Eye (tissue), 1 donor: Measurements from ENCODE around the gene PITPNC1.

ENCODE experiments used
- DNase-seq: peaks from one replicate; pipeline ENCODE4 v3.0.0-alpha.2; 2015

PITPNC1 gene

DNA sequence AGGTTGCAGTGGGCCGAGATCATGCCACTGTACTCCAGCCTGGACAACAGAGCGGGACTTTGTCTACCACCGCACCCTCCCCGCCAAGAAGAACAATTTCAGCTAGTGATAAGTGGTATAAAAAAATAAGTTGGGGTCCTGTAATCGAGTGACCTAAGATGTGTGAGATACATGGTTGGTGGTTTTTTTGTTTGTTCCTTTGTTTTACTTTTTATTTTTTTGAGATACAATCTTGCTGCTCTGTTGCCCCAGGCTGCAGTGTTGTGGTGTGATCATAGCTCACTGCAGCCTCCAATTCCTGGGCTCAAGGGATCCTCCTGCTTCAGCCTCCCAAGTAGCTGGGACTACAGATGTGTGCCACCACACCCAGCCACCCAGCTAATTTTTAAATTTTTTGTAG lies 58.7 kb downstream of the PITPNC1 start:
- no peak for DNase-seq

DNA sequence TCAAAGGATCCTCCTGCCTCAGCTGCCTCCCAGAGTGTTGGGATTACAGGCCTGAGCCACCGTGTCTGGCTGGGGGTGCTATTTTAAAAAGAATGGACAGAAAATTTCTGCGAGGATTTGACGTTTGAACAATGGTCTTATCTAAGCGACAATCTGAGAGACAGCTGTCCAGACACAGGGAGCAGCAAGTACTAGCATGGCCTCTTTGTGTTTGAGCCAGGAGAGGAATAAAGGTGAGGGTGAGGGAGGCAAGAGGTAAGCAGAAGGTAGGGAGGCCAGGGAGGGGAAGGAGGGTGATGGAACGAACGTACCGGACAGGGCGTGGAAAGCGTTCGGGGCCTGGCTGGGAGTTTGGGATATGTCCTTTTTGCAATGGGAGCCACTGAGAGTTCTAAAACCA lies 59.2 kb downstream of the PITPNC1 start:
- no peak for DNase-seq

DNA sequence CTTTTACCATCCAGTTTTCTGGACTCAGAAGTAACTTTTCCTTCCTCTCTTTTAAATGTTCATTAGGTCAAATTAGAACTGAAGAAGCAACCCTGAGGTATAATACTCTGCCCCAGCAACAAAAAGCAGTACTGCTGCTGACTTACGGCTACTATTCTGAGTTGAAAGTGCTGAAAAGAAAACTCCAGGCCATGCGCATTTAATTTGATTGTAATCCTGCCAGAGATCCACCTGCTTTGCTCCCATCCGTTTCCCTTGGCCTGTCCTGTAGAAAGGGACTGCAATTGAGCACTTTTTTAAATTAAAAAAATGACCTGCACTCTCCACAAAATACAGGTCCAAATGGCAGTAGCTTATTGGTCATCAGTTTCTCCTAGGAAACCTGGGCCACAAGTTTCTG lies 61.6 kb downstream of the PITPNC1 start:
- DNase-seq, result no peak

DNA sequence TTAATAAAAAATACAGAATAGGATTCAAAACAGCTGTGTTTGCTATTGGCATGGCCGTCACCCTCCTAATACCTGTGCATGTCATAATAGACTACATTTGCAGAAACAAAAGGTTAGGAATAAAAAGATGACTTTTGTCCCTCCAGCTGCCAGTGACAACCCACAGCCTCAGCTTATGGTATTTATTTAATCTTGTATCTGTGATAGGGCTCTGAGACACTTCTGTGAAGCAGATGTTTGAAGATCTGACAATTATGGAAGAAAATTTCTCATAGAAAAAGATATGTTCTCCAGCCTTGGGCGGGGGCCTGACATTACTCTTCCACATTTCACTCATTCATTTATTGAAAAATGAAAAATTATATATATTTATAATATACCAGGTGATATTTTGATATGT lies 62.2 kb downstream of the PITPNC1 start:
- no peak for DNase-seq

DNA sequence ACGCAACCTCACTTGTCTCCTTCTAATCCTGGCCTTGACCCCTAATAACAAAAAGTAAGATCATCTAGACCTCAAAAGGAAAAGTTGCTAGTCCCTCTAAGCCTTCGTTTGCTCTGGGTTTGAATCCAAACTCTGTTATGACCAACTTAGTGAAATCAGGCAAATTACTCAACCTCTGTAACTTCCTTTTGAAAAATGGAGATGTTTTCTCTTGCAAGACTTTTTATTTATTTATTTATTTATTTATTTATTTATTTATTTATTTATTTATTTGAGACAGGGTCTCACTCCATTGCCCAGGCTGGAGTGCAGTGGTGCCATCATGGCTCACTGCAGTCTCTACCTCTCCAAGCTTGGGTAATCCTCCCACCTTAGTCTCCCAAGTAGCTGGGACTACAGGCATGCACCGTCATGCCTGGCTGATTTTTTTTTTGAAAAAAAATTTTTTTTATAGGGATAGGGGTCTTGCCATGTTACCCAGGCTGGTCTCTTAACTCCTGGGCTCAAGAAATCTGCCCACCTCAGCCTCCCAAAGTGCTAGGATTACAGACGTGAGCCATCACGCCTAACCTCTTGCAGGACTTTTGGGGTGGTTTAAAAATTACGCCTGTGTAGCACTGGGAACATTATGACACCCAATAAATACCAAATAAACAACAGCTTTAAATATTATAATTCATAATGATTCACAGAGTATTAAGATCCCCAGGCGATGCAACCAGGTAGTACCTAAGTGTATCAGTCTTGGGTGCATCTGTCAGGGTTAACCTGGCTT lies 63.4 kb downstream of the PITPNC1 start:
- DNase-seq, result no peak

DNA sequence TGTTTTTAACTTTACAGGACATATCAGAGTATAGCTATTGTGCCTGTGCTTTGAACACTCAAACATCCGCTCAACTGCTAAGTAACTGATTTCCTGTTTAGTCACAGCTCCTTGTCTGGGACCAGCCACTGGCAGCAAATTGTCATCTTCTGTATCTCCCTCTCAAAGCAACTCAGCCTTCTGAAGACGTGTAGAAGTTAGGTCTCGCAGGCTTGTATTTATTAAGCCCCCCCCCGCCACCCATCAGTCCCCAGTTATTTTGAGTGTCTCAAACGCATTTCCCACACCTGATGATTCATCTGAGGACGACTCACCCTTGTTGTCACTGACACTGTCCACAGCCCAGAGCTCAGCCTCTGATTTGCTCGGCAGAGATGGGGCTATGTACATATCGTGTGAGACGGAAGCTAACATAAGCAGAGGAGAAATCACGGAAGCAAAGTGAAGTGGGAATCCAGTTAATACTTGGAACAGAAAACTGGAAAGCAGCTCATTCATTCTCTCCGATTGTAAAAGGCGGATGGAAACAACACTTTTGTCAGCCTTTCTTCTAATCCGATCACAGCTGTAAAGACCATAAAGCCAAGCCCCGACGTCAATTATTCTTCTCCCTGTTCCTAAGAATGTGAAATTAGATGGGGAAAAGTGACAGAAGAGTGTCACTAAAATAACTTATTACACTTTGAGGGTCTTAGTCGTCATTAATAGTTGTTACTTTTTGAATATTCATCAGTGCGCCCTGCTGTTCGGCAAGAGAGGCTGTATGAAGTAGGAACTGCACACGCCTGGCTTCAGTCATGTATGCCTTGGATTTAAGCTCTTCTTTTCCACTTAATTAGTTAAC lies 64.2 kb downstream of the PITPNC1 start:
- peak; percentile 70 for DNase-seq

DNA sequence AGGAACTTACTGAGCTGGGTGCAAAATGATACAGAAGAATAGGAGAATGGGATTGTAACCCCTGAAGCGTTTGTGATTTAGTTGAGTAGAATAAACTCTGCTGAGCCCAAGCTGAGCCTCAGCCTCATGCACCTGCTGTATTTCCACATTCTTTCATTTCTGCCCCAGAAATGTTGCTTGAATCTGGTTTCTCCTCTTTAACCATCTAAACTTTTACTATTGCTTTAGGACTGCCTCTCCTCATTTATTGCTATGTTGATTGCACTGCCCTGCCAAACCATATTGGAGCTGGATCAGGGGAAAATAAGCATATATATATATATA lies 64.8 kb downstream of the PITPNC1 start:
- no peak for DNase-seq

DNA sequence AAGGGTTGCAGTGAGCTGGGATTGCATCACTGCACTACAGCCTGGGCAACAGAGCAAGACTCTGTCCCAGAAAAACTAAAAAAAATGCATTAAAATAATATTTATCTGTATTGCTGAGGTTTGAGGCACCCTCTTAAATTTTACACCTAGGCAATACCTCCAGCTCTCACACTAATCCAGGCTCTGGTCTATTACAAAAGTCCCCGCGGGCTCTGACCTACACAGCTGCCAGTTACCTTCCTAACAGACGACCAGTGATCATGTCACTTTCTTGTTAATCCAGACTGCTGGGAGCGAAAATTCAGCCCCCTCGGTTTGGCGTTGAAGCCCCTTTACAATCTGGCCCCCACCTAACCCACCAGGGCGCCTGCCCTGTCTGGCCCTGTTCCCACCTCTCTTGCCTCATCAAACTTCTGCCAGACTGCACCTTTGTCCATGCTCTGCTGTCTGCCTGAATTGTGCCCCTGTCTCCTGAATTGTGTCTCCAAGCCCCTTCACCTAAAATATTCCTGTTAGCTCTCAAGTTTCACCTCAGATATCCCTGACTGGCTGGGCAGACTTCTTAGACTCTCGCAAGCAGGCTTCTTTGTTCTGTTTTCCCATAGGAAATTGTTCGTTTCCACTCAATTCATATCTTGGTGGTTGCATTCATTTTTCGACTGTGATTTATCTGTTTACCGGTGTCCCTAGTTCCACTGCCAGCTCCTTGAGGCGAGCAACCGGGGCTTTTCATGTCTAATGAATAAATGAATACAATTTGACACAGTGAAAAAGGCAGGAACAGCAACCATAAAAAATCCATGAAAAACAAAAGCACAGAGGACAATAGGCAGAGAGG lies 65.9 kb downstream of the PITPNC1 start:
- DNase-seq, result peak; percentile 73

DNA sequence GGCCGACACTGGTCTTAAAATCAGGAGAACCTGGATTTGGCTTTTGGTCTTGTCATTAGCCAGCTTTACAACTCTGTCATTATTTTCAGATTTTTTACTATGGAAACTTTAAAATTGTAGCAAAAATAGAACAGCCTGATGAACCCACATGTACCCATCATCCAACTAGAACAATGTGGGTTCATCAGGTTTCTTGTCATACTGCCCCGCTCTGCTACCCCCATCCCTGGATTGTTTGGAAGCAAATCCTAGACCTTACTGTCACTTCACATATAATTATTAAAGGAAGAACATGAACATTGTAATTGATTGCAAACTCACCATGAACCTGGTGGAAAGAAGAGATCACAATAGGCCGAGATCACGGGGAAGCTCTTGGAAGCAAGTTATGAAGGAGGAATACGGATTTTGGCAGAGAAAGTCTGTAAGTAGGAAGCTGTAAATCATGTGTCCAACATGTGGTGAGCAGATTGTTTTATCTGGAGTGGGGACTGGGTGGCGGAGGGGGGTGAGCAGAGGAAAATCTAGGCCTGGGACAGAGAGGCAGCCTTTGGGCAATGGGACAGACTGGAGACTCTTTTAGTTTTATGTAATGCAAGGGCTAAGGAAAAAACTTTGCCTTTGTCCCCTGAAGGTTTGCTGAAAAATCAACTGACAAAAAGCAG lies 67.0 kb downstream of the PITPNC1 start:
- peak; percentile 66 for DNase-seq

DNA sequence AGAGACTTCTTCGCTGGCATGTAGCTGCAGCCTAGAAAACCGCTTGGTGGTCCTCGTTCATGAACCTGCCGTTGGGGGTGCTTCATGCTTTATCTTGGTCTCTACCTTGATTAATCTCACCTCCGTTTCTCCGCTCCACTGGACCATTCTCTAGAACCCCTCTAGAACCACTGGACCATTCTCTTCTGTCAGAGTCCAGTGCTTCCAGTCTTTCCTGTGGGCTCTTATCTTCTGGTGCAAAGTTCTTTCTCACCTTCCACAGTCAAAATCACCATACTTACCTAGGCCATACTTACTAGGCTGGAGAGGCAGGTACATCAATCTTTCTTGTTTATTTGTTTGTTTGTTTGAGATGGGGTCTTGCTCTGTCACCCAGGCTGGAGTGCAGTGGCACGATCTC lies 71.4 kb downstream of the PITPNC1 start:
- DNase-seq, result no peak

DNA sequence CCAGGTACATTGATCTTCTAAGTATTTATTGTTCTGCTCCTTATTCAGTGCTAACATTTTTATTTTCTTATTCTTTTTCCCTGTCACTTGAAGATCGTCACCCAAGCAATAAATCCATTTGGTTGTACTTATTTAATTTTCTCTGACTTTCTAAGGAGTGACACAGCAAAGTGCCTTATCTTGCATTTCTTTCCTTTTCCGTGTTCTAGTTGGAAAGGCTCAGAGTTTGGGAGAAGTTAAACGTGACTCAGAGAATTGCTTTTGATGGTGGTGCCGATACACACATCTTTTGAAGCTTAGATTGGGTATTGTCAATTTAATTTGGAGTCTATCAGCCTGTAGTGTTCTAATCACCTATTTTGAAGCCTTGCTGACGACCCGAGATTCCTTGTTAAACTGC lies 72.0 kb downstream of the PITPNC1 start:
- no peak for DNase-seq

DNA sequence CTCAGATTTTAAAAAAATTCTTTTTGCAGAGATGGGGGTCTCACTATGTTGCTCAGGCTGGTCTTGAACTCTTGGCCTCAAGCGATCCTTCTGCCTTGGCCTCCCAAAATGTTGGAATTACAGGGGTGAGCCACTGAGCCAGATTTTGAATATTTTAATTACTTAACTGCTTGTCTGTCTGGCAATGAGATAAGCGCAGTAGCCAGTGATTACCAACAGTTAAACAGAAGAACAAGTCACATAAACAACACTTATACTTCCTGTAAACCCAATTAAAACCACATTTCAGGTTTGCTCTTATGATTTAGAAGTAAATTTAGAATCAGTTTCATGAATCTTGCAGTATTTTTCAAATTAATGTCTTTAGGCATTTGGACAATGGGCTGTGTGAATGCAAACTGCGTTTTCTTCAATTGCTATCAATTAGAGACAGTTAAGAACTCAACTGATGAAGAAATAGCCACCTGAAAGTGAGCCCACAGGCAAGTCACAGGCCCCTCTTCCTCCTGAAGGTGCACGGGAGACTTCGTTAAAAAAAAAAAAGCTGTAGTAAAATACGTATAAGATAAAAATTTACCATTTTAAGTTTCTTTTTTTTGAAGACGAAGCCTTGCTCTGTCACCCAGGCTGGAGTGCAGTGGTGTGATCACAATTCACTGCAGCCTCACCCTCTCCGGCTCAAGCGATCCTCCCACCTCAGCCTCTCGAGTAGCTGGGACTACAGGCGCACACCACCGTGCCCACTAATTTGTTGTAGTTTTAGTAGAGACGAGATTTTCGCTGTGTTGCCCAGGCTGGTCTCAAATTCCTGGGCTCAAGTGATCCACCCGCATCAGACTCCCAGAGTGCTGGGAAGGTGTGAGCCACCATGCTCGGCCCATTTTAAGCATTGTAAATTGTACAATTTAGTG lies 73.0 kb downstream of the PITPNC1 start:
- no peak for DNase-seq

DNA sequence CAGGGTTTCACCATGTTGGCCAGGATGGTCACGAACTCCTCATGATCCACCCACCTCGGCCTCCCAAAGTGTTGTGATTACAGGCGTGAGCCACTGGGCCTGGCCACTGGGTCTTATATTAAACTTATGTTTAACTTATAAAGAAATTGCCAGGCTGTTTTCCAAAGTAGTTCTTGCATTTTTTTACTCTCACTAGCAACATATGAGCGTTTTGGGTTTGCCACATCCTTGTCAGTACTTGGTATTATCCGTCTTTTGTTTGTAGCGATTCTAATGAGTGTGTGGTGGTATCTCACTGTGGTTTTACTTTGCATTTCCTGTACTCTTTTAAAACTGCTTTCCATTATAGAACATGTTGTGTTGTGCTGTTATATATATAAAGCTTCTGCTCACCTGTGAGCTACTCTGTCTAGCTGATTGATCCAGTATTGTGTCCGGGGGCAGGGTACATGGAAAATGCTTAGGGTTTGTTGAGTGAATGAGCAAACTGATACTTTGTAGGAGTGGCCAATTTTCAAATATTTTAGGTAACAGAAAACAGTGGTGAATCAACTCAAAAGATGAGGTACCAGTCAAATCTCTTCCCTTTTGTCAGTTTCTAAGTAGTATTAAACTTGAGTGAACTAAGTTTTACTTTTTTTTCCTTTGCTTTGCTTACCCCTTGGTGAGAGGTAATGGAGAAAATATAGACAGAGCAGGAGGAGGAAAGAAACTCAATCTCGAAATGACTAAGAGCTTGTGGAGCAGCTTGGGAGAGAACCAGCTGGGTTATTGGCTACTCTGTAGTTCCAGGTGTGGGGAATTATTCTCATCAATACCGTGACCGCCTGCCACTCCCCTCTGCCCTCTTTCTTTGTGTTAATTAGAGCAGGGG lies 75.8 kb downstream of the PITPNC1 start:
- no peak for DNase-seq

DNA sequence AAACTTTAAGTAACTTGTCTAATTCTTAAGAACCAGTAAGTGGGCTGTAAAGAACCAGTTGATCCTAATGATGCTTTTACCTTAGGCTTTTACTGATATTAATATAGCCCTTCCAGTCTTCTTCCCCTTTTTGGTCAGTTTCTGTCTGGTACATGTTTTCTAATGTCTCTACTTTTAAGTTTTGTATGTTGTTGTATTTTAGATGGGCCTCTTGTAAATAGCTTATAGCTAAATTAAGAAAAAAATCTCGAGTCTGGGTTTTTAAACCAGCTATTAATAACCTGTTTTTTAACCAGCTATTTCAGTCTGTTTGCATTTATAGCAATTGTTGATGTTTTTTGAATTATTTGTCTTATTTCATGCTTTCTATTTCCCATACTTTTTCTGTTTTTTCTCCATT lies 79.0 kb downstream of the PITPNC1 start:
- DNase-seq, result no peak

DNA sequence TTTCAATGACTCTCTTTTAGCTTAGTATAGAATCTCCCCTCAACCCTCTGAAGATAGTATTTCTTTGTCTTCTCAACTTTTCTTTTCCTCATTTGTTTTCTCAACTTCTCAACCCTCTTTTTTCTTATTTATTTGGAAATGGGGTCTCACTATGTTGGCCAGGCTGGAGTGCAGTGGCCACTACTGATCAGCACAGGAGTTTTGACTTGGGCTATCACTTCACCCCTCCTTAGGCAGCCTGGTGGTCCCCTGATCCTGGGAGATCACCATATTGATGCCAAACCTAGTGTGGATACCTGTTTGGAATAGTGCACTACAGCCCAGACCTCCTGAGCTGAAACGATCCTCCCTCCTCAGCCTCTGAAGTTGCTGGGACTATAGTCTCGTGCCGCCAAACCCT lies 79.8 kb downstream of the PITPNC1 start:
- DNase-seq, result no peak

DNA sequence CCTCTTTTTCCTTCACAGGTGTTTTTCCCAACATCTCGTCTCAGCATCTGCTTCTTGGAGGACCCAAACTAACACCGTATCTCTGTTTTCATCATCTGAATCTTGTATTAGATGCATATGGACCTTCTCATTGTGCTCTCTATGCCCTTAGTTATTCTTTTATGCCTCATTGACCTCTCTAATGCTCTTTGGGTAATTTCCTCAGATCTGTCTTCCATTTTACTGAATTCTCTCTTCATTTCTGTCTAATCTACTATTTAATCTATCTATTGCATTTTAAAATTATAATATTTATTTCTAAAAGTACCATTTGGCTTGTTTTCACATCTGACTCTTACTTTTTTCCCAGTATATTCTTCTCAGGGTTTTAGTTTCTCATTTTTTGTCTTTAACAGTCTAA lies 81.1 kb downstream of the PITPNC1 start:
- DNase-seq, result no peak

DNA sequence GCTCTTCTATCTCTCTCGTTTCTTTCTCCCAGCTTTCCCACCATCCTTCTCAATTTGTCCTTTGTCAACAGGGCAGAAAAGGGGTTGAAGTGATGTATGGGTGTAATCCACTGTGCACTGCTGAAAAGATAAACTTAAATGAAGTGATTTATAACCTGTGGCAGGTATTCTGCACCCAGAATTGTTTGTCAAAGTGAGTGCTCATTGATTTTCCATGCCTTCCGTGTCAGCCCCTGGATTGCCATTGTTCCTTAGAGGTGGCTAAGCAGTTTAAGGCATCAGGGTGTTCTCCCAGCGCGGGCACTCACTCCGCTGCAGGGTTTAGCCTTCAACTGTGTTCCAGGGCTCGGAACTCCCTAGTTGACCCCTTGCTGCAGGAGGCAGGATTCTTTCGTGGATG lies 82.9 kb downstream of the PITPNC1 start:
- no peak for DNase-seq

DNA sequence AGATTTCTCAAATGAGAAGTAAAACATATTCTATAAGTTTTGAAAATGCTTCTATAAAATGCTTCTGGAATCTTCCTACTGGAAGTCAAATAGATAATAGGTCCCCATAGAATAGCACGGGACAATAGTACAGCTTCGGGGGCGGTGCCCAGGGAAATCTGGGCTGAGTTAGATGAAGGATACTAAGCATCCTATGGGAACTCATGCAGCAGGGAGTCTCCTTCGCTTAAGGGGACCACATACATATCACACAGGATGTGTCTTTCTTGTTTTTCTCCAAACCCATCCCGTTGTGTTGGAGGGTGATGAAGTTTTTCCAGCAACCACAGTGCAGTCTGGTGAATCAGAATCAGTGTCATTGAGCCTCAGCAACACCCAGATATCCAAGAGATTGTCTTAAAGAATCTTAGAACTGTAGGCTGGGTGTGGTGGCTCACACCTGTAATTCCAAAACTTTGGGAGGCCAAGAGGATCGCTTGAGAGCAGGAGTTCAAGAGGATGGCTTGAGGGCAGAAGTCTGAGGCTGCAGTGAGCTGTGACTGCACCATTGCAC lies 84.2 kb downstream of the PITPNC1 start:
- DNase-seq, result no peak

DNA sequence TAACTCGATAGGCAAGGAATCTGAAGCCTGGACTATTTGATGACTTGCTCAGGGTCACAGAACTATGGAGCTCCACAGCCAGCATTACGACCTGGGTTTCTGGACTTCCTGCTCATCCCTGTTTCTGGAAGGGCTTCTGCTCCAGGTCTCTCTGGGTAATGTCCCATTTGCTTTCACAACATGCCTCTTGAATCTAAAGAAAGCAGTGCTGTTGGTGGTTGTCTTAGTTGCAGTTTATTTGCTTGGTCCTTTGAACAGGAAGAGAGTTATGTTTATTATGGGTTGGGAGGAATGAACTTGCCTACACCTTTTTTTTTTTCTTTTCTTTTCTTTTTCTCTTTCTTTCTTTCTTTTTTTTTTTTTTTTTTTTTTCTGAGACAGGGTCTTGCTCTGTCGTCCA lies 84.8 kb downstream of the PITPNC1 start:
- DNase-seq, result no peak

DNA sequence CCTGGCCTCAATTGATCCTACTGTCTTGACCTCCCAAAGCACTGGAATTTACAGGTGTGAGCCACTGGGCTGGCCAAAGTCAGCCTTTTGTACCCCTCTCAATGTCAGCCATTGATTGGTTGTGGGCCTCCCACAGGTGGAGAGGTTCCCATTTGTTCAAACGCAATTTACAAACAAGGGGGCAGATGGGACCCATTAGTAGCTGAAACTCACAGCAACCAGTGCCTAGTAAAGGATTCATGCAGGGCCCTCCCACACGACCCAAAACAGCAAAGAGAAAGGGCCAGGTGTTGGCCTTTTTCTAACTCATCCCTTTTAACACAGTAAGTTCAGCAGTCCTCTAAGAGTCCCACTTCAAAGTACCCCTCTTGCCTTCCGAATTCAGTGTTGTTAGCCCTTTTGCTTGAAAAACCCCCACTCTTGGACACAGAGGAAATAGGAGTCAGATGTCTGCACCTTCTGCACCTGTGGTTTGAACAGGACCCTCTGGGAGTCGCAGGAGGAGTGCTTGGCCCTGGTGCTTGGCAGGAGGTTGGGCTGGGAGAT lies 89.2 kb downstream of the PITPNC1 start:
- DNase-seq, result no peak
